Measurements from ENCODE around the gene ERBB4. TPM values are rescaled to one million over a fixed set of nuclear protein-coding genes. Genes with fewer than 3 reads are reported as not detected.

Gene ERBB4
- polyA plus RNA-seq, 1 of the 3 experiments (the other 2 are of a cell fraction) = 0.05 TPM

DNA sequence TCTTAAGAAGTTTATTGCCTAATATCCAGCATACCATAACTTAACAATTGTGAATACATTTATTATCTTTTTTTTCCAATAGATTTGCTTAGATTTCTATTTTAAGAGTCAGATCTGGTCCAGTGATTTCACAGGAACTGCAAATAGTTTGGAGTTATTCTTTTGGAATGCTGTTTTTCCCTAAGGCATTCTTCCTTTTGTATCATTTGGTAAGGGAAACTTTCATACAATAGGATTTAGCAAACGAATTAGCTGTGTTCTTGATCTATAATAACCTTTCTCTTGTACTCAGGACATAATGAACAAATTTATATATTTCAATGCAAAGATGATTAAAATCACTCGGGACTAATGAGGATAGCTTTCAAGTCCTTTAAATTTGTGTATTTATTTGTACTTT is 201.6 kb downstream of the ERBB4 start:
- no peaks in the 10 kb centered on the region for H3K27me3 ChIP-seq (ENCODE audit: insufficient read depth)
- H3K9me3 ChIP-seq = no peaks in the 10 kb centered on the region
- H3K4me1 ChIP-seq (ENCODE audit: control insufficient read depth in 1 of 2, insufficient read depth in 2 of 2, low read depth in 1 of 2, low read length in 1 of 2) = peaks cover 0 to 9% of the 10 kb centered on the region in 2 experiments; a peak in 2 of 4 replicates
- no peaks in the 10 kb centered on the region for H3K36me3 ChIP-seq (replicated peaks in 1 of 2; ENCODE audit: control insufficient read depth in 1 of 2, insufficient read depth in 2 of 2, low read length in 1 of 2)
- H3K27ac ChIP-seq (ENCODE audit: low read depth in 2 of 2, low read length in 1 of 2) = no peak overlapping the region
- TF ChIP-seq RXRA (IDR thresholded peaks at IDR 0.05; ENCODE audit: borderline replicate concordance, low read depth) = no peak
- no peaks in the 10 kb centered on the region for H3F3A ChIP-seq (replicated peaks; ENCODE audit: insufficient read depth)
- DNase-seq = no peak
- no peaks in the 10 kb centered on the region; the same call in 1 of the 2 replicates for H3K9me2 ChIP-seq
- H3K4me2 ChIP-seq = no peak overlapping the region
- no peak overlapping the region for H3K9ac ChIP-seq
- POLR2A ChIA-PET = no interaction called here
- no peak overlapping the region for H2AFZ ChIP-seq (ENCODE audit: low read depth)
- H4K20me1 ChIP-seq (ENCODE audit: insufficient read depth) = no peaks in the 10 kb centered on the region
- no peak overlapping the region for H3K4me3 ChIP-seq (ENCODE audit: low read depth in 2 of 2, low read length in 1 of 2)
- CTCF ChIA-PET = no interaction called here
- 63% methylated on average over 2 of the region's 2 CpGs for WGBS (ENCODE audit: low lambda C conversion rate)
- H3K79me2 ChIP-seq (ENCODE audit: insufficient read depth) = no peaks in the 10 kb centered on the region

DNA sequence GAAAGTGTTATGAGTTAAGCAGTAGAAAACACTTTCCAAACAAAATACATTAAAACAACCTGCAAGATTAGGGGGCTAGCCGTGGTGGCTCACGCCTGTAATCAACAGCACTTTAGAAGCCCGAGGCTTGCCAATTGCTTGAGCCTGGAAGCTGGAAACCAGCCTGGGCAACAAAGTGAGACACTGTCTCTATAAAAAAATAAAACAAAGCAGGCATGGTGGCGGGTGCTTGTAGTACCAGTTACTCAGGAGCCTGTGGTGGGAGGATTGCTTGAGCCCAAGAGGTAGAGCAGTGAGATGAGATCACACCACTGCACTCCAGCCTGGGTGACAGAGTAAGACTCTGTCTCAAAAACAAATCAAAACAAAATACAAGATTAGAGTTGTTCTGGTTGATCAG is 208.3 kb downstream of the ERBB4 start:
- no peak for DNase-seq
- H3K36me3 ChIP-seq (replicated peaks in 1 of 2; ENCODE audit: control insufficient read depth in 1 of 2, insufficient read depth in 2 of 2, low read length in 1 of 2) = no peaks in the 10 kb centered on the region

DNA sequence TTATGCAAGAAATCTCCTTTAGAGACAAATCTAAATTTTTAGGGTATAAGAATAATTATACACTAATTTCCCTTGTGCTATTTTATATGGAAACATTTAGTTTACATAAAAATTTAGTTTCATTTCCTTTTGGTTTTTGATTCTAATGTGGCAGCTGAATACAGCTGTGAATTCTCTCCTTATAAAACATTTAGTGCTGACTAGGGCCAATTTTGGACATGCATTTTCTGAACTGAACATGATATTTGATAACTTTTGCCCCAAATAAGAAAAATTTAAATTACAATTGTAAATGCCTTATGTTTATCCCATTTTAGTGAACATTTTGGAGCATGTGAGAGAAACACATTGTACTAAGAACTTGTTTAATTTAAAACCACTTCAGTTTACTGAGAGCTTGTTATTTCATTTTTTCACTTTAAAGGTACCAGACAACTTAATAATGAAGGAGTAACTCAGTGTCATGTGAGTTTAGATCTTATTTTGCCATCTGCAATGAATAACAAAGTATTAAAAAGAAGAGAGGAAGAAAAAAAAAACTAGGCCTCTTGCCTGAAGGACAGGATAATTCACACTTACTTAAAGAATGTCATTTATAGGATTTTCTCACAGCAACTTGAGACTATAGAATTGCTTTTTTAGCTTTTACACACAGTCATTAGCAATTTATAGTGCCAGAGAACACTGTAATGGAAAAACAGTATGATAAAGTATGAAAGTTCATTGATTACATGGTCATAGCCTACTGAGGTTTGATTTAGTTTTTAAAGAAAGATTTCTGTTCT is 209.7 kb downstream of the ERBB4 start:
- Histone ChIP-seq H3K9me2 (no peaks in the 10 kb centered on the region), H3K4me3 (ENCODE audit: low read depth in 2 of 2, low read length in 1 of 2) (no peak overlapping the region), H3K27me3 (ENCODE audit: insufficient read depth) (no peaks in the 10 kb centered on the region), H3K4me1 (ENCODE audit: control insufficient read depth in 1 of 2, insufficient read depth in 2 of 2, low read depth in 1 of 2, low read length in 1 of 2) (no peaks in the 10 kb centered on the region; a peak in 2 of 4 replicates), H2AFZ (ENCODE audit: low read depth) (peak overlapping the region; percentile 13; the same call in 1 of the 2 replicates), H3K4me2 (no peak overlapping the region), H3K36me3 (replicated peaks in 1 of 2; ENCODE audit: control insufficient read depth in 1 of 2, insufficient read depth in 2 of 2, low read length in 1 of 2) (no peaks in the 10 kb centered on the region), H3K27ac (ENCODE audit: low read depth in 2 of 2, low read length in 1 of 2) (no peak overlapping the region), H4K20me1 (ENCODE audit: insufficient read depth) (no peaks in the 10 kb centered on the region), H3K9me3 (no peaks in the 10 kb centered on the region), H3K9ac (no peak overlapping the region), H3F3A (replicated peaks; ENCODE audit: insufficient read depth) (no peaks in the 10 kb centered on the region), H3K79me2 (ENCODE audit: insufficient read depth) (no peaks in the 10 kb centered on the region)
- no peak for DNase-seq
- CTCF ChIA-PET = no interaction called here
- POLR2A ChIA-PET = no interaction called here
- TF ChIP-seq JUND (IDR thresholded peaks at IDR 0.05) (no peak), FOSL2 (IDR thresholded peaks at IDR 0.05; ENCODE audit: borderline replicate concordance, low read depth) (no peak), NRF1 (IDR thresholded peaks at IDR 0.05; ENCODE audit: low read depth, low read length) (no peak), EP300 (IDR thresholded peaks at IDR 0.05; ENCODE audit: borderline replicate concordance in 1 of 2, low read depth in 1 of 2, low read length in 1 of 2) (no peak), TAF1 (IDR thresholded peaks at IDR 0.05; ENCODE audit: borderline replicate concordance, low read depth, low read length) (no peak), GABPA (IDR thresholded peaks at IDR 0.05; ENCODE audit: low read depth) (no peak), SMC3 (IDR thresholded peaks at IDR 0.05; ENCODE audit: low read depth, low read length) (no peak), TEAD4 (IDR thresholded peaks at IDR 0.05; ENCODE audit: borderline replicate concordance, insufficient read depth) (no peak), NFIC (IDR thresholded peaks at IDR 0.05; ENCODE audit: borderline replicate concordance) (no peak)
- TF ChIP-seq, protein P1, sequence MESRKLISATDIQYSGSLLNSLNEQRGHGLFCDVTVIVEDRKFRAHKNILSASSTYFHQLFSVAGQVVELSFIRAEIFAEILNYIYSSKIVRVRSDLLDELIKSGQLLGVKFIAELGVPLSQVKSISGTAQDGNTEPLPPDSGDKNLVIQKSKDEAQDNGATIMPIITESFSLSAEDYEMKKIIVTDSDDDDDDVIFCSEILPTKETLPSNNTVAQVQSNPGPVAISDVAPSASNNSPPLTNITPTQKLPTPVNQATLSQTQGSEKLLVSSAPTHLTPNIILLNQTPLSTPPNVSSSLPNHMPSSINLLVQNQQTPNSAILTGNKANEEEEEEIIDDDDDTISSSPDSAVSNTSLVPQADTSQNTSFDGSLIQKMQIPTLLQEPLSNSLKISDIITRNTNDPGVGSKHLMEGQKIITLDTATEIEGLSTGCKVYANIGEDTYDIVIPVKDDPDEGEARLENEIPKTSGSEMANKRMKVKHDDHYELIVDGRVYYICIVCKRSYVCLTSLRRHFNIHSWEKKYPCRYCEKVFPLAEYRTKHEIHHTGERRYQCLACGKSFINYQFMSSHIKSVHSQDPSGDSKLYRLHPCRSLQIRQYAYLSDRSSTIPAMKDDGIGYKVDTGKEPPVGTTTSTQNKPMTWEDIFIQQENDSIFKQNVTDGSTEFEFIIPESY (IDR thresholded peaks at IDR 0.05; ENCODE audit: borderline replicate concordance, low read depth) = no peak
- TF ChIP-seq, protein P2, sequence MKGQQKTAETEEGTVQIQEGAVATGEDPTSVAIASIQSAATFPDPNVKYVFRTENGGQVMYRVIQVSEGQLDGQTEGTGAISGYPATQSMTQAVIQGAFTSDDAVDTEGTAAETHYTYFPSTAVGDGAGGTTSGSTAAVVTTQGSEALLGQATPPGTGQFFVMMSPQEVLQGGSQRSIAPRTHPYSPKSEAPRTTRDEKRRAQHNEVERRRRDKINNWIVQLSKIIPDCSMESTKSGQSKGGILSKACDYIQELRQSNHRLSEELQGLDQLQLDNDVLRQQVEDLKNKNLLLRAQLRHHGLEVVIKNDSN (IDR thresholded peaks at IDR 0.05; ENCODE audit: borderline replicate concordance, low read depth) = no peak
- TF ChIP-seq, protein P3, sequence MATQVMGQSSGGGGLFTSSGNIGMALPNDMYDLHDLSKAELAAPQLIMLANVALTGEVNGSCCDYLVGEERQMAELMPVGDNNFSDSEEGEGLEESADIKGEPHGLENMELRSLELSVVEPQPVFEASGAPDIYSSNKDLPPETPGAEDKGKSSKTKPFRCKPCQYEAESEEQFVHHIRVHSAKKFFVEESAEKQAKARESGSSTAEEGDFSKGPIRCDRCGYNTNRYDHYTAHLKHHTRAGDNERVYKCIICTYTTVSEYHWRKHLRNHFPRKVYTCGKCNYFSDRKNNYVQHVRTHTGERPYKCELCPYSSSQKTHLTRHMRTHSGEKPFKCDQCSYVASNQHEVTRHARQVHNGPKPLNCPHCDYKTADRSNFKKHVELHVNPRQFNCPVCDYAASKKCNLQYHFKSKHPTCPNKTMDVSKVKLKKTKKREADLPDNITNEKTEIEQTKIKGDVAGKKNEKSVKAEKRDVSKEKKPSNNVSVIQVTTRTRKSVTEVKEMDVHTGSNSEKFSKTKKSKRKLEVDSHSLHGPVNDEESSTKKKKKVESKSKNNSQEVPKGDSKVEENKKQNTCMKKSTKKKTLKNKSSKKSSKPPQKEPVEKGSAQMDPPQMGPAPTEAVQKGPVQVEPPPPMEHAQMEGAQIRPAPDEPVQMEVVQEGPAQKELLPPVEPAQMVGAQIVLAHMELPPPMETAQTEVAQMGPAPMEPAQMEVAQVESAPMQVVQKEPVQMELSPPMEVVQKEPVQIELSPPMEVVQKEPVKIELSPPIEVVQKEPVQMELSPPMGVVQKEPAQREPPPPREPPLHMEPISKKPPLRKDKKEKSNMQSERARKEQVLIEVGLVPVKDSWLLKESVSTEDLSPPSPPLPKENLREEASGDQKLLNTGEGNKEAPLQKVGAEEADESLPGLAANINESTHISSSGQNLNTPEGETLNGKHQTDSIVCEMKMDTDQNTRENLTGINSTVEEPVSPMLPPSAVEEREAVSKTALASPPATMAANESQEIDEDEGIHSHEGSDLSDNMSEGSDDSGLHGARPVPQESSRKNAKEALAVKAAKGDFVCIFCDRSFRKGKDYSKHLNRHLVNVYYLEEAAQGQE (IDR thresholded peaks at IDR 0.05; ENCODE audit: low read depth, low read length) = no peak

More for the DNA sequence above, 208.3 kb downstream of the ERBB4 start:
- TF ChIP-seq GABPA (IDR thresholded peaks at IDR 0.05; ENCODE audit: low read depth) = no peak
- TF ChIP-seq, protein P4, sequence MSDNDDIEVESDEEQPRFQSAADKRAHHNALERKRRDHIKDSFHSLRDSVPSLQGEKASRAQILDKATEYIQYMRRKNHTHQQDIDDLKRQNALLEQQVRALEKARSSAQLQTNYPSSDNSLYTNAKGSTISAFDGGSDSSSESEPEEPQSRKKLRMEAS (IDR thresholded peaks at IDR 0.05; ENCODE audit: low read depth) = no peak
- TF ChIP-seq NRF1 (IDR thresholded peaks at IDR 0.05; ENCODE audit: low read depth, low read length) = no peak
- no peaks in the 10 kb centered on the region; the same call in 1 of the 2 replicates for H3K9me2 ChIP-seq
- H3K27ac ChIP-seq (ENCODE audit: low read depth in 2 of 2, low read length in 1 of 2) = no peak overlapping the region
- no peaks in the 10 kb centered on the region; a peak in 2 of 4 replicates for H3K4me1 ChIP-seq (ENCODE audit: control insufficient read depth in 1 of 2, insufficient read depth in 2 of 2, low read depth in 1 of 2, low read length in 1 of 2)
- H3F3A ChIP-seq (replicated peaks; ENCODE audit: insufficient read depth) = no peaks in the 10 kb centered on the region
- H2AFZ ChIP-seq (ENCODE audit: low read depth) = no peak overlapping the region
- no peak overlapping the region for H3K9ac ChIP-seq
- ChIA-PET POLR2A (no interaction called here), CTCF (no interaction called here)
- no peaks in the 10 kb centered on the region for H3K9me3 ChIP-seq
- no peak overlapping the region for H3K4me3 ChIP-seq (ENCODE audit: low read depth in 2 of 2, low read length in 1 of 2)
- no peaks in the 10 kb centered on the region for H3K27me3 ChIP-seq (ENCODE audit: insufficient read depth)
- H4K20me1 ChIP-seq (ENCODE audit: insufficient read depth) = no peaks in the 10 kb centered on the region
- no peaks in the 10 kb centered on the region for H3K79me2 ChIP-seq (ENCODE audit: insufficient read depth)
- 88% methylated on average over 4 of the region's 4 CpGs for WGBS (ENCODE audit: low lambda C conversion rate)
- no peak overlapping the region for H3K4me2 ChIP-seq

Measured in SK-N-SH (cell line).